ENCODE measurements around the gene PAX7. TPM values are rescaled to one million over a fixed set of nuclear protein-coding genes. Genes with fewer than 3 reads are reported as not detected.
"Not testable (repeated sequence)": the region's sequence is repeated elsewhere in the genome, so short reads cannot be mapped to it uniquely, and the experiment has no call there.

PAX7 gene
- polyA plus RNA-seq, 1 donor = 0.06 TPM

GRCh38 chr1:18682375-18682774 is 51.7 kb downstream of the PAX7 start:
- H3K36me3 ChIP-seq (ENCODE audit: control insufficient read depth, insufficient read depth, low read length) = no peaks in the 10 kb centered on the region
- whole genome bisulfite sequencing (ENCODE audit: insufficient coverage, low lambda C conversion rate) = no CpG with 5 or more reads among the region's 3 CpGs
- peaks cover 29% of the 10 kb centered on the region for H3K27me3 ChIP-seq (ENCODE audit: control insufficient read depth, insufficient read depth, low read length)
- H3K9me3 ChIP-seq (ENCODE audit: control insufficient read depth, low read depth, low read length) = no peaks in the 10 kb centered on the region
- no peak for DNase-seq
- H3K4me1 ChIP-seq (ENCODE audit: control insufficient read depth, insufficient read depth, low read length) = no peaks in the 10 kb centered on the region
- H3K4me3 ChIP-seq (ENCODE audit: low read length) = no peak overlapping the region
- no peak overlapping the region for H3K27ac ChIP-seq (ENCODE audit: low read length)

- Histone ChIP-seq H3K9me3 (ENCODE audit: control insufficient read depth, low read depth, low read length) (no peaks in the 10 kb centered on the region), H3K36me3 (ENCODE audit: control insufficient read depth, insufficient read depth, low read length) (no peaks in the 10 kb centered on the region), H3K27me3 (ENCODE audit: control insufficient read depth, insufficient read depth, low read length) (peaks cover 32% of the 10 kb centered on the region), H3K4me1 (ENCODE audit: control insufficient read depth, insufficient read depth, low read length) (no peaks in the 10 kb centered on the region), H3K27ac (ENCODE audit: low read length) (no peak overlapping the region), H3K4me3 (ENCODE audit: low read length) (no peak overlapping the region)
- no peak for DNase-seq
- WGBS (ENCODE audit: insufficient coverage, low lambda C conversion rate) = no CpG with 5 or more reads among the region's 16 CpGs
These were observed 53.7 kb downstream of the PAX7 start for GRCh38 chr1:18684303-18684702.

GRCh38 chr1:18686540-18686939 is 55.9 kb downstream of the PAX7 start:
- no peak overlapping the region for H3K27ac ChIP-seq (ENCODE audit: low read length)
- no peak for DNase-seq
- H3K4me3 ChIP-seq (ENCODE audit: low read length) = no peak overlapping the region
- no peaks in the 10 kb centered on the region for H3K4me1 ChIP-seq (ENCODE audit: control insufficient read depth, insufficient read depth, low read length)
- WGBS (ENCODE audit: insufficient coverage, low lambda C conversion rate) = 93% methylated on average over 3 of the region's 3 CpGs
- H3K36me3 ChIP-seq (ENCODE audit: control insufficient read depth, insufficient read depth, low read length) = no peaks in the 10 kb centered on the region
- H3K27me3 ChIP-seq (ENCODE audit: control insufficient read depth, insufficient read depth, low read length) = peaks cover 37% of the 10 kb centered on the region
- H3K9me3 ChIP-seq (ENCODE audit: control insufficient read depth, low read depth, low read length) = no peaks in the 10 kb centered on the region

- Histone ChIP-seq H3K9me3 (ENCODE audit: control insufficient read depth, low read depth, low read length) (no peaks in the 10 kb centered on the region), H3K4me1 (ENCODE audit: control insufficient read depth, insufficient read depth, low read length) (no peaks in the 10 kb centered on the region), H3K4me3 (ENCODE audit: low read length) (no peak overlapping the region), H3K27me3 (ENCODE audit: control insufficient read depth, insufficient read depth, low read length) (peaks cover 40% of the 10 kb centered on the region), H3K27ac (ENCODE audit: low read length) (no peak overlapping the region), H3K36me3 (ENCODE audit: control insufficient read depth, insufficient read depth, low read length) (no peaks in the 10 kb centered on the region)
- WGBS (ENCODE audit: insufficient coverage, low lambda C conversion rate) = no CpG with 5 or more reads among the region's 7 CpGs
- DNase-seq = no peak
These were observed 56.6 kb downstream of the PAX7 start for GRCh38 chr1:18687273-18687672.

GRCh38 chr1:18691648-18692047 is 61.0 kb downstream of the PAX7 start:
- Histone ChIP-seq H3K4me3 (ENCODE audit: low read length) (no peak overlapping the region), H3K4me1 (ENCODE audit: control insufficient read depth, insufficient read depth, low read length) (no peaks in the 10 kb centered on the region), H3K9me3 (ENCODE audit: control insufficient read depth, low read depth, low read length) (no peaks in the 10 kb centered on the region), H3K36me3 (ENCODE audit: control insufficient read depth, insufficient read depth, low read length) (no peaks in the 10 kb centered on the region), H3K27me3 (ENCODE audit: control insufficient read depth, insufficient read depth, low read length) (peaks cover 34% of the 10 kb centered on the region), H3K27ac (ENCODE audit: low read length) (no peak overlapping the region)
- DNase-seq = no peak
- no CpG with 5 or more reads among the region's 20 CpGs for WGBS (ENCODE audit: insufficient coverage, low lambda C conversion rate)

GRCh38 chr1:18693256-18694098 is 62.8 kb downstream of the PAX7 start:
- no peaks in the 10 kb centered on the region for H3K4me1 ChIP-seq (ENCODE audit: control insufficient read depth, insufficient read depth, low read length)
- H3K27me3 ChIP-seq (ENCODE audit: control insufficient read depth, insufficient read depth, low read length) = peaks cover 47% of the 10 kb centered on the region
- no peak overlapping the region for H3K4me3 ChIP-seq (ENCODE audit: low read length)
- H3K9me3 ChIP-seq (ENCODE audit: control insufficient read depth, low read depth, low read length) = no peaks in the 10 kb centered on the region
- no peak overlapping the region for H3K27ac ChIP-seq (ENCODE audit: low read length)
- no CpG with 5 or more reads among the region's 25 CpGs for WGBS (ENCODE audit: insufficient coverage, low lambda C conversion rate)
- no peaks in the 10 kb centered on the region for H3K36me3 ChIP-seq (ENCODE audit: control insufficient read depth, insufficient read depth, low read length)
- DNase-seq = no peak

GRCh38 chr1:18694289-18694688 is 63.6 kb downstream of the PAX7 start:
- not testable (repeated sequence) for DNase-seq; H3K4me1 ChIP-seq (ENCODE audit: control insufficient read depth, insufficient read depth, low read length); H3K9me3 ChIP-seq (ENCODE audit: control insufficient read depth, low read depth, low read length); H3K27ac ChIP-seq (ENCODE audit: low read length); H3K4me3 ChIP-seq (ENCODE audit: low read length); H3K36me3 ChIP-seq (ENCODE audit: control insufficient read depth, insufficient read depth, low read length)
- peaks cover 49% of the 10 kb centered on the region for H3K27me3 ChIP-seq (ENCODE audit: control insufficient read depth, insufficient read depth, low read length)
- WGBS (ENCODE audit: insufficient coverage, low lambda C conversion rate) = 93% methylated on average over 3 of the region's 7 CpGs

- no CpG with 5 or more reads among the region's 1 CpG for WGBS (ENCODE audit: insufficient coverage, low lambda C conversion rate)
These were observed 66.9 kb downstream of the PAX7 start for GRCh38 chr1:18697541-18697940.

GRCh38 chr1:18700530-18700929 is 69.9 kb downstream of the PAX7 start:
- Histone ChIP-seq H3K27me3 (ENCODE audit: control insufficient read depth, insufficient read depth, low read length) (peaks cover 51% of the 10 kb centered on the region), H3K27ac (ENCODE audit: low read length) (no peak overlapping the region), H3K4me3 (ENCODE audit: low read length) (no peak overlapping the region), H3K36me3 (ENCODE audit: control insufficient read depth, insufficient read depth, low read length) (no peaks in the 10 kb centered on the region), H3K4me1 (ENCODE audit: control insufficient read depth, insufficient read depth, low read length) (no peaks in the 10 kb centered on the region), H3K9me3 (ENCODE audit: control insufficient read depth, low read depth, low read length) (no peaks in the 10 kb centered on the region)
- WGBS (ENCODE audit: insufficient coverage, low lambda C conversion rate) = 82% methylated on average over 2 of the region's 12 CpGs
- no peak for DNase-seq

More at GRCh38 chr1:18697541-18697940, 66.9 kb downstream of the PAX7 start:
- no peak overlapping the region for H3K27ac ChIP-seq (ENCODE audit: low read length)
- H3K36me3 ChIP-seq (ENCODE audit: control insufficient read depth, insufficient read depth, low read length) = no peaks in the 10 kb centered on the region
- H3K4me1 ChIP-seq (ENCODE audit: control insufficient read depth, insufficient read depth, low read length) = no peaks in the 10 kb centered on the region
- no peaks in the 10 kb centered on the region for H3K9me3 ChIP-seq (ENCODE audit: control insufficient read depth, low read depth, low read length)
- DNase-seq = no peak
- no peak overlapping the region for H3K4me3 ChIP-seq (ENCODE audit: low read length)
- peaks cover 51% of the 10 kb centered on the region for H3K27me3 ChIP-seq (ENCODE audit: control insufficient read depth, insufficient read depth, low read length)

- Histone ChIP-seq H3K27me3 (ENCODE audit: control insufficient read depth, insufficient read depth, low read length) (peaks cover 58% of the 10 kb centered on the region), H3K4me3 (ENCODE audit: low read length) (no peak overlapping the region), H3K27ac (ENCODE audit: low read length) (no peak overlapping the region), H3K36me3 (ENCODE audit: control insufficient read depth, insufficient read depth, low read length) (no peaks in the 10 kb centered on the region), H3K9me3 (ENCODE audit: control insufficient read depth, low read depth, low read length) (no peaks in the 10 kb centered on the region), H3K4me1 (ENCODE audit: control insufficient read depth, insufficient read depth, low read length) (no peaks in the 10 kb centered on the region)
- whole genome bisulfite sequencing (ENCODE audit: insufficient coverage, low lambda C conversion rate) = 79% methylated on average over 6 of the region's 7 CpGs
- no peak for DNase-seq
These were observed 70.5 kb downstream of the PAX7 start for GRCh38 chr1:18701183-18701582.
